CMK (cell line): ENCODE data around the gene WNT10A.
"Not testable (repeated sequence)": the region's sequence is repeated elsewhere in the genome, so short reads cannot be mapped to it uniquely, and the experiment has no call there.

Experiments used
- DNase-seq: peaks from one replicate; pipeline ENCODE4 v3.0.0-alpha.2; 2010; ENCODE audit warnings: low read depth

The WNT10A gene

GRCh38 chr2:218893349-218894150, 12.9 kb downstream of the WNT10A start:
- no peak for DNase-seq

DNA sequence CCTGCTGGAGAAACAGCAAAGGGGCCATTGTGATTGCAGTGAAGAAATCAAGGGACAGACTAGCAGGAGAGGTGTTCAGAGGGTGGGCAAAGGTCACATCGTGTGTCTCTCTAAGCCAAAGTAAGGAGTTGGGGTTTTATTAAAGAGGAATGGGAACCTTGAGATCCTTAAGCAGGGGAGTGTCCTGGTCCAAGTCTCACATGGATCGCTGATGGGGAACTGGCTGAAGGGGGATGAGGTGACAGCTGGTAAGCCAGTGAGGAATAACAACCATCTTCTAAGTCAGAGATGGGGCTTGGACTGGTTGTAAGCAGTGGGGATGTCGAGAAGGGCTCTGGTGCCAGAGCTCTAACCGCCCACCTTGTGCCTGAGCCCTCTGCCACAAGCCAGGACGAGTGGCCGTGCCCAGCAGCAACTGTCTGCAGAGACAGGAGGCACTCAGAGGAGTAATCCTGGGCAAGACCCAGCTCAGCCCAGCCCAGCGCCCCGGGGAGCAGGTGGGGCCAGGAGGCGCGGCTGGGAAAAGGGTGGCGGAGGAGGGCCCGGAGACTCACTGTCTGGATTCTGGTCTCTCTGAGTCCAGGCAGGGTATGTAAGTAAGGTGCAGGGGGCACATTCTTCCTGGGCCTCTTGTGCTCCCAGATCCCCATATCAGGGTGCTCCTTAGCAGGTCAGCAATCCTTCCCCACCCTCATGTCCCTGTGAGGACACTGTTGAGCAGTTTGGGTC, 13.7 kb downstream of the WNT10A start:
- no peak for DNase-seq

- DNase-seq: no peak
Observed at GRCh38 chr2:218894880-218895157, 14.2 kb downstream of the WNT10A start.

- no peak for DNase-seq
Observed at GRCh38 chr2:218895326-218895725, 14.7 kb downstream of the WNT10A start.

GRCh38 chr2:218895759-218896500, 15.3 kb downstream of the WNT10A start:
- no peak for DNase-seq

DNA sequence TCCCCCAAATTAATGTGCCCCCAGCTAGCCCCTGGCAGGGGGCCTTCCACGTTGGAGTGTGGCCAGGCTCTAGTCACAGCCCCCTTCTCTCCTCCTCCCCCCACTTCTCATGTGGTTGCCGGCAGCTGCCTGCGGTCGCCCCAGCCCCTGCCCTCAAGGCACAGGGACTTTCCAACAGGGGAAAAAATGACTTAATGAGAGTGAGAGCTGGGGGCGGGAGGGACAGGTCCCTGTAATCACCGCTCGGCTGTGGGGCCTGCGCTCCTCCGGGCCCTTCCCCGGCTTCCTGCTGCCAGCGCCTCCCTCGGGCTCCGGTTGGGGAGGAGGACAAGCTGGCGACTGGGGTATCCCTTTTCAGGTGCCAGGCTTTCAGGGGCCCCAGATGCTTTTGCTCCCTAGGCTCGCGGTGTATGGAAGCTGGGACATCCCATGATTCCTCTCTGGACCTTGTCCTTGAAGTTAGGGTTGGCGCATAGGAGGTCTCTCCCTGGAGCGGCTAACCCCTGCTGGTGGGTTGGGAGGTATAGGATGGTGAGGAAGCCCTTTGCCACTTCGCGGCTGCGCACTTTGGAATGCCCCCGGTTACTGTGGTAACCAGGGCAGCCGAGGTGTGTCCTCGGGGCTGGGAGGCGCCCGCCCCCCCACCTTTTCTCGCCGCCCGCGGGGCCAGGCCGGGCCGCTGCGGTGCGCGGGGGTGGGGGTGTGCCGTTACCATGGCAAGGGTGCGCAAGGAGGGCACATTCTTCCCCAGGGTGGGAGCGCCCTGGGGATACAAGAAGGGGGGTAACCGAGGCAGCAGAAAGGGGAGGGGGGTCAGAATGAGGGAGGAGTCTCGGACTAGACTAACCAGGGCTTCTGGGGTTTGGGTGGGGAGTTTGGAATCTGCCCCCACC, 16.1 kb downstream of the WNT10A start:
- DNase-seq: no peak

- DNase-seq: no peak
Observed at GRCh38 chr2:218897394-218898108, 16.9 kb downstream of the WNT10A start.

- no peak for DNase-seq
Observed at GRCh38 chr2:218898109-218898878, 17.6 kb downstream of the WNT10A start.

DNA sequence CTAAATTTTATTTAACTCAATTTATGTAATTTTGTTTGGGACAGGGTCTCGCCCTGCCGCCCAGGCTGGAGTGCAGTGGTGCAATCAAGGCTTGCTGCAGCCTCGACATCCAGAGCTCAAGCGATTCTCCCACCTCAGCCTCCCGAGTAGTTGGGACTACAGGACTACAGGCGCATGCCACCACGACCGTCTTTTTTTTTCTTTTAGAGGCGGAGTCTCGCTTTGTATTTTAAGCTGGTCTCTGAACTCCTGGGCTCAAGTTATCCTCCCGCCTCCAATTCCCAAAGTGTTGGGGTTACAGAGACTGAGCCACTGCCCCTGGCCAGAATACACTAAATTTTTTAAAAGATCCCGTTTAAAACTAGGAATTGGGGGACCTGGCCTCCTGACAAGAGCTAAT, 18.5 kb downstream of the WNT10A start:
- DNase-seq: no peak

- DNase-seq: no peak
Observed at GRCh38 chr2:218902427-218902826, 21.8 kb downstream of the WNT10A start.

- no peak for DNase-seq
Observed at GRCh38 chr2:218904176-218904575, 23.5 kb downstream of the WNT10A start.

DNA sequence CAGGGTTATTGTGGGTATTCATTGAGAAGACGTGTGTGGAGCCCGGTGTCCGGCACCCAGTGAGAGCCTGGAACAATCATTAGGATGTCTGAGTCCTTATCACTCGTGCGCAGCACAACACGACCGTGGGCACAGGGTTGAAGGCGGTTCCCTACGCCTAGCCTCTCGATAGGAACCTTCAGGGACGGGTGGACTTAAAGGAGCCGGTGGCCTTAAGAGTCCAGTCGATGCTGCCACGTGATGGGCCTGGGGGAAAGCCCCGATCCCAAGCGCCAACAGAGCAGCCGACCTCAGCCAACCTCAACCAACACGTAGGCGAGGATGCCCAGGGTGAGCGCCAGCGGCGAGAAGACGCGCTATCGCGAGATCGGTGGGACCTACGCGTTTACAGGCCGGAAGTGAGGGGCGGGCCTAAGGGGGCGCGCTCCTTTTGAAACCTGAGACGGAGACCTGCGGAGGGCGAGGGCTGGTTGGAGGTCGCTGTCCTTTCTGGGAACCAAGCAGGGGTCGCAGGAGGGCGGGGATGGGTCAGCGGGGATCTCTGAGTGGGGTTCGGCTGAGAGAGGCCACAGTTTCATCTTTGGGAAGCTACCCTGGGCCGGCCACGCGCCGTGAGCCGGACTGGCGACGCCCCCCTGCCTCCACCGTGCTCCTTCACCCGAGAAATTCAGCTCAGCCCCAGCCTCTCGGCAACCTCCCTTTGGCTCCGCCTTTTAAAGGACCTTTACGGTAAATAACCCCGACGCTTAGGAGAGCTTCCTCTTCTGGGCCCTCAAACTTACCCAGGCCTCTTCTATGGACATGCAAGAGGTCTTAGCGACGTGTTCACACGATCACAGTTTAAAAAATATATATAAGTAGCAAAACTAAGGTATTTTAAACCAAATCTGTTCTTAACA, 28.3 kb downstream of the WNT10A start:
- peak; percentile 93 for DNase-seq

- DNase-seq: no peak
Observed at GRCh38 chr2:218910741-218911140, 30.1 kb downstream of the WNT10A start.

GRCh38 chr2:218920504-218920903, 39.9 kb downstream of the WNT10A start:
- DNase-seq: no peak

- no peak for DNase-seq
Observed at GRCh38 chr2:218924757-218925156, 44.1 kb downstream of the WNT10A start.

- DNase-seq: no peak
Observed at GRCh38 chr2:218925434-218925833, 44.8 kb downstream of the WNT10A start.

GRCh38 chr2:218927422-218927821, 46.8 kb downstream of the WNT10A start:
- DNase-seq: no peak

- no peak for DNase-seq
Observed at GRCh38 chr2:218927876-218928275, 47.2 kb downstream of the WNT10A start.

- not testable (repeated sequence) for DNase-seq
Observed at GRCh38 chr2:218930488-218930887, 49.8 kb downstream of the WNT10A start.
